DMS153 treated with DMSO at 0.1 percent for 48 hours (cell line): ENCODE data around the gene HMCN2.
"Not testable (repeated sequence)": the region's sequence is repeated elsewhere in the genome, so short reads cannot be mapped to it uniquely, and the experiment has no call there.

Experiments used
- DNase-seq: peaks from one replicate; lab custom pipeline; 2025; ENCODE audit not compliant: unreplicated experiment; lab: John Stamatoyannopoulos, UW

Gene HMCN2

GRCh38 chr9:130264414-130265350 is 878 bp upstream of the HMCN2 start:
- no peak for DNase-seq

- DNase-seq, result no peak
These were observed 907 bp downstream of the HMCN2 start for GRCh38 chr9:130266236-130267098.

DNA sequence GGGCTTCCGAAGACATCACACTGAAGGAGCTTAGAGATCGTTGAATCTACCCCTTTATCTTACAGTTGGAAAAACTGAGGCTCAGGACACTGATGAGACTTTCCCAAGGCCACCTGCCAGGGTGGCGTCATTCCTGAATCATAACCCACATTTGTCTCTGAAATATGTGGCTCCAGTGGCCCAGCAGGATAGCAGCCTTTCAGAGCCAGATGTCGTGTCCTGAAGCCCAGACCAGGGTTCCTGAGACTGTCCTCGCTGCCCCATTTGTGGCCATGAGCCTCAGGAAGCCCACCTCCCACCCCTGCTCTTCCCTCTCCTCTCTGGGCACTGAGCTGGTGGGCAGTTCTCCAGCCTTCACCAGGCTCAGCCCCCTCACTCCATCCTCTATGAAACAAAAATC is 2.4 kb downstream of the HMCN2 start:
- DNase-seq, result no peak

DNA sequence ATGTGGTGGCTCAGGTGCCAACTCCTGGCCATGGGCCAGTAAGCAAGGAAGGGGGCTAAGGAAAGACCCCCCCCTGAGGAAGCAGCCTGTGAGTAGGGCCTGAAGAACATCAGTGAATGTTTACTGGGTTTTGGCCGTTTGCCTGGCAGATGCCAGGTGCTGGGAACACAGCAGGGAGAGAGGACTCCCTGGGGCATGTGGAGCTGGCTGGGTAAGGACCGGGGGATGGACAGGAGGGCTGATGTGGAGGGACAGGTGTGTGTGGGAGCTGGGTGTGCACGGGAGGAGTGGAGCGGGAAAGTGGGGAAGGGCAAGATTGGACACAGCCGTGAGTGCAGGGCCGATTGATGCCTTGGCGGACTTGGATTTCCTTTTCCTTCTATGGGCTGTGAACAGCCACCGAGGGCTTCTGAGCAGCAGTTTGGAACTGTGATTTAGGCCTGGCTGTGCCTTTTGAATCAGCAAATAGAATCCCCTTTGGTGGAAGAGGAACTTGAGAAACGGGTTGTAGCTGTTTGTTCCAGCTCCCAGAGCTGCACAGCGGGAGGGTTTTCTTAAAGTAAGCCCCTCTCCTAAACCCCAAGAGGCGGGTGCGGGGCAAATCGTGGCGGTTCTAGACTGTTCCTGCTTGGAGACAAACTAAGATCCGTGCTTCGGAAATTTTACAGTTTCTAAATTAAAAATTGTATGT is 3.1 kb downstream of the HMCN2 start:
- DNase-seq, result peak; percentile 89

DNA sequence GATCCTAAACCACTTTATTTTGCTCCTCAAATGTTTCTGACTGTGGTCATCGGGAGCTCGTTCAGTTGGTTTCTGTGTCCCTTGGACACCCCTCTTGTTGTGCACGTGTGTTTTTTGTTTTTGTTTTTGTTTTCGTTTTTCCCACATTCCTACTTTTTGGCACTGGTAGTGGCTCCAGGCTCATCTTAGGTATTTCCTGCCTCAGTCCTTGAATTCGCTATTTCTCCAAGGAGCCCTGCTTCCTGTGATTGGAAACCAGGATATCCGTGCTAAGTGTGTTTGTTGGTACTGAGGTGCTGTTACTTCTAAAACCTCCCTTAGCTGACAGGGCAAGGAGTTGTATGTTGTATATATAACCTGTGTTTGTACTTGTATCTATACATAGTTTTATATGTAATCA is 5.9 kb downstream of the HMCN2 start:
- DNase-seq, result no peak

GRCh38 chr9:130275156-130275555 is 9.6 kb downstream of the HMCN2 start:
- no peak for DNase-seq

- no peak for DNase-seq
These were observed 10.6 kb downstream of the HMCN2 start for GRCh38 chr9:130276121-130276520.

DNA sequence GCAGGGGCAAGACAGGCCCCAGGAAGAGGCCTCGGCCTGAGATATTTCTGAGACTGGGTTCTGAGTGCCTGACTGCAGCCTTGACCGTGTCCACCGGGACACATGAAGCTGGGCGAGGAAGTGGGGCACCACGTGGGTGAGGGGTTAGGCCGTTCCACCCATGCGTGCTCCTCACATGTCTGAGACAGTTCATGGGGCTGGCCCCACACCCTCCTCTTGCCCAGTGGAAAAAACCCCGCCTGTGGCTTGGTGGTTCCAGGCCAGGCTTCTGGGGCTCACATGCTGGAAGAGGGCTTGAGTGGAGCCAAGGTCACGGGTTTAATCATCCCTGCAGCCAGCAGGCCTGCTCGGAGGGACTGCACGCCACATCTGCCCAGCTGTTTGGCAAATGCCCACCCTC is 11.4 kb downstream of the HMCN2 start:
- DNase-seq, result no peak

GRCh38 chr9:130277525-130277924 is 12.0 kb downstream of the HMCN2 start:
- DNase-seq, result not testable (repeated sequence)

GRCh38 chr9:130283539-130284248 is 18.1 kb downstream of the HMCN2 start:
- DNase-seq, result peak; percentile 57

GRCh38 chr9:130284249-130284625 is 18.7 kb downstream of the HMCN2 start:
- no peak for DNase-seq

DNA sequence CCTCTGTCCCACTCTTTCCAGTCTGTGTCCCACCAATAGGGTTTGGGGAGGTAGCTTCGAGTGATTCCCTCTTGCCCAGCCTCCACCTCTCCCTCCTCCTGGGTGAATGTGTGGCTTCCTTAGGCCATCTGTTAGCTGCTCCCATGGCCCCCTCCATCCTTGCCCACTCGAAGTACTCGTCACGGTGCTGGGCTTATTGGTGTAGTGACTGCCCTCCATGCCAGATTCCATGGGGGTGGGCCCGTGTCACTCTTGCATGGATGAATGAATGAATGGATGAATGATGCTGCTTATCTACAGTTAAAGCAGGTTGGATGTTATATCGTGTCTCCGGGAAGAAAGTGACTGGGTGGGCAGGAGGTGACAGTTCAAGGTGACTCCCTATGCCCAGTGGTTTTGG is 19.1 kb downstream of the HMCN2 start:
- no peak for DNase-seq

GRCh38 chr9:130285271-130285670 is 19.7 kb downstream of the HMCN2 start:
- DNase-seq, result no peak

DNA sequence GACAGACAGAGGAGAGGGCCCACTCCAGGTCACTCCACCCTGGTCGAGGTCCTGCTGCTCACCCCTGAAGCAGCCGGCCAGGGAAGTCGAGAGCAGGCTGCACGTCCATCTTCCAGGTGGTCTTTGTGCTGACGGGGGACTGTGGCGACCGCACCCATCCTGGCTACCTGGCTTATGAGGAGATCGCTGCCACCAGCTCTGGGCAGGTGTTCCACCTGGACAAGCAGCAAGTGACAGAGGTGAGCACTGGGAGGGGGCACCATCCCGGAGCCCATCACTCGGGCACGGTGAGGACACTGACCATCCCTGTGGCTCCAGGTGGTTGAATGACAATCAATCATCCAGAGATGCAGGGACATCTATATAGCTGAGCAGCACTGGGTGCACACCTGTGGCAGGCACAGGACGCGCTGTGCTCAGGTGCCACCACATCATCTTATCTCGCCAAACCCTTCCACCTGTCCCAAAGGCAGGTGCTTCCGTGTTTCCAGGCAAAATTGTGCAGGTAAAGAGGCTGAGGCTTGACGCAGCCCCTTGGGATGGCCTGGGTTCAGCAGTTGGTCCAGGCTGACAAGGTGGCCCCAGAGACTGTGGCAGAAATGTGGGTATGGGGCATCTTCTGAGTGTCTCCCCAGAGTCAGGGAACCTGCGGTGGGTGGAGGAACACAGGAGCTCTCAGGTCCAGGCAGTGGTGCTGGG is 20.7 kb downstream of the HMCN2 start:
- no peak for DNase-seq

DNA sequence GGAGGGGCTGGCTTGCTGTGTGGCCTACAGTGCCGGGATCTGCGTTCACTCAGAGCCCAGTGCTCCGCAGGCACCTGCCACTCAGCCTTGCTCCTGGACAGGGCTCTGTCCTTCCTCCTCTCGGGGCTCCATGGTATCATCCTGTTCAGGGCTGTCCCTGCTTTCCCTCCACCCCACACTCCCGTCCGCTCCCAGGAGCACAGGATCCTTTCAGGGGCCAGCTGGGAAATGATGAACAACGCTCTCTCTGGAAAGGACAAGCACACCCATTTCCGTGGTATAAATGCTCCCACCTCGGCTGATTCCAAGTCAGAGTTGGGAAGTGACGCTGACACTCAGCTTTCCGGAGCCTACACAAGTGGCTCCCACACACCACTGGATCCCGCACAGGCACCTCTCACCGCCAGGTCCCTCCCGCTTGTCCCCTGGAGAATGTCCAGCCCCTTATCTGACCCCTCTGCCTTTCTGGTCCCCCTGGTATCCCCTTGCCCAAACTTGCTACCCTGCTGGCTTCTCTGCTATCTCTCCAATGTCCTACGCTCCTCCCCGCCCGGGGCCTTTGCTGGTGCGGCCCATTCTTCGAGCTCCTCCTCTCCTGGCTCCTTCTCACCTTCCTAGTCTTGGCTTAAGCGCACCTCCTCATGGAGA is 21.3 kb downstream of the HMCN2 start:
- no peak for DNase-seq

GRCh38 chr9:130287736-130288135 is 22.2 kb downstream of the HMCN2 start:
- DNase-seq, result peak; percentile 93

DNA sequence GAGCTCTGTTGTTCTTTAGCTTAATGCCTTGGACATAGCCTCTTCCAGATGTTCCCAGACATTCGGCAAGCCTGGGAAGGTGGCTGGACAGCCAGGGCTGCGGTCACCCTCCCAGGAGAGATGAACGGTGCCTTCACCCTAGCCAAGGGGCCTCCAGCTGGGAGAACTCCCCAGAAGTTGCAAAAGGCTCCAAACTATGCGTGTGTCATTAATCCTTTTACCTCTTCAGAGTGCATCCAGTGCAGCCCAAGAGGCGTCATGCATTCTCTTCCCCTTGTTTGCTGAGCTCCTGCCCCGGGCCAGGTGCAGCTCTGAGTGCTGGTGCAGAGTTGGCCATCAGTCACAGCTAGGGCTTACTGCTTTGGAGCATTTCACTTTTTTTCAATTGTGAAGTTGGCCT is 22.8 kb downstream of the HMCN2 start:
- peak; percentile 20 for DNase-seq

GRCh38 chr9:130288926-130289690 is 23.5 kb downstream of the HMCN2 start:
- no peak for DNase-seq

DNA sequence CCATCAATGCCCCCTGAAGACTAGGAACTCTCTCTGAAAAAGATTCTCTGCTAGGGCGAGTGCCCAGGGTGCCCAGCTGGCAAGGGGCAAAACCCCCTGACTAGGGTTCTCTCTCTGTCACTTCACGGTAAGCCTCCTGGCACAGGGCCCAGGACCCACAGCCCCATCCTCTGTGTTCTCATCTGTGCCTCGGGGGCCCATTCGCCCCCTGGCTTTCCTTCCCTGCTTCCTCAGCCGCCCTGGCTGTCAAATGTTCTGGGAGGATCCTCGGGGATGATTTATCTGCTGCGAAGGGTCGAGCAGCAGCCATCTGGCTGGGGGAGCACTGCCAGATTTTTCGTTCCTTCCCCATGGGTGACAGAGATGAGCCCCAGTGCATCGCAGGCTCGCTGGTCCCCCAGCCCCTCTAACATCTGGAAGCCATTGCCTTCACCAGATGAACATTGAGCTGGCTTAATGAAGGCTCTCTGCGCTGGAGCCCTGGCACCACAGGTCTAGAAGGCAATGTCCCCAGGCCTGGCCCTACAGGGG is 24.2 kb downstream of the HMCN2 start:
- DNase-seq, result no peak
